HL-60/S4 treated with retinoic acid at 250 ng/mL for 4 days and 3 days (cell line): ENCODE data around the gene FAAP20.

Experiments
- in situ Hi-C: fragments of 300-500 bp; cut with MboI; formaldehyde crosslinking; loops from 2 replicates; pipeline ENCODE4 v1.7.0; 2022; ENCODE audit warnings: low sequenced_read_pairs

Gene FAAP20

DNA sequence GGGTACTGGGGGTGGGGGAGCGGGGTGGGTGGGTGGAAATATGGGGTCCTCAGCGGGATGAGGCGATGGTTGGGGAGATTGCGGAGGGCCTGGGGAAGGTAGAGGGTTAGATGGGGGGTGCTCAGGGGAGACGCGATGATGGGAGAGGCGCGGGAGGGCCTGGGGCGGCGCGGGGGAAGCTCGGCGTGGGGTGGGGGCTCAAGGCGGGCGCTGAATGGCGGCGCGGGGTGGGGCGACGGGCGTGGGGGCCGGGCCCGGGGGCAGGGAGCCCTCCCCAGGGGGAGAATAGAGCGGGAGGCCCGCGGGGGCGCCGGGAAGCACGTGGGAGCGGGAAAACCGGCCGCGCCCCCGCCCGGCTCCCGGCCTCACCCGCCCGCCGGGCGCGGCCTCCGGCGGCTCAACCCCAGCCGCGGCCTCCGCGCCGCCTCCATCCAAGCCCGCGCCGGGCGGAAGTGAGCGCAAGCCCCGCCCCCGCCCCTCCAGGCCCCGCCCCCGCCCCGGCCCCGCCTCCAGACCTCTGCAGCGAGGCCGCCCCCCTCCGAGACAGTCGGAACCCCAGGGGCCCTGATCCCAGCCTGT, at the start of gene FAAP20:
Gene FAAP20 (minus strand): TSS at position 454 of the 579 bp plus-strand sequence. CDS start 23 bp downstream, at position 431.
- in situ Hi-C loops, result loop anchor here (10.0 to 25.0 kb wide), 2 partner anchors 180 to 393 kb away; partner anchors contain the start of gene PRXL2B

DNA sequence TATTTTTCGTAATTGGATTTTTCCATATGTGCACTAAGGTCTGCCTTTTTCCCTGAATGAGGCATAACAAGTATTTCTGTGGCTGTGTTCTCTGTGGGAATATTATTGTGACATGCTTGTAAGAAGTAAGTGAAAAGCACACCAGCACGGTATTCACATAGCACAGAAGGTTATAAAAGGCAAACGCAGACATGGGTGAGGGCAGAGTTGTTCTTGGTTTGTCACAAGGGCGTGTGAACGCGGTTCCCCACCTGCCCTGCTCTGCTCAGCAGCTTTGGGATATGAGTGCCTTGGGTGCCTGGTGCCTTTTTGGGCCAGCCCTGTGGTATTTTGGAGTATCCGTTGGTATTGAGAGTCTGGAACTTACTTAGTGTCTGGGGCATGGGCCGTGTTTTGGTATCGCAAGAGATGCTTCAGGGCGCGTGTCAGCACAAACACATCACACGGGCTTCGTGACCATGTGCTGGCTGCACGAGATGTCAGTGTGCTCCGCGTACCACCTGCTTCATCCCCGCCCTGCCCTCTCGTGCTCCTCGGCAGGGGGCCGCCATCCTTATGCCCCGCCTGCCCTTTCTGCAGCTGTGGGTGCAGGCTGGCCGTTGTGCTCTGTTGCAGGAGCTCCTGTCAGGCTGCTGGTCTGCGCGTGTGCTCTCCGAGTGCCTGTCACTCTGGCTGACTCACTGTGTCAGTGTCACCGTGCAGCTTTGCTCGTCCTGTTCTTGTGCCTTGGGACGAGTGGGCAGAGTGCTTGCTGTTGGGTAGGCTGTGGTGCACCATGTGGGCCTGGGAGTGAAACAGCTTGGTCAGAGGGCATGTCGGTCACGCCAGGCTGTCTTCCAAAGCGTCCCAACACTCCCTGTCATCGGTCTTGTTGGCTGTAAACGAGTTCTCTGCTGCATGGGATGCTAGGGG, 48.5 kb upstream of the FAAP20 start:
- in situ Hi-C loops, result no loop called here

DNA sequence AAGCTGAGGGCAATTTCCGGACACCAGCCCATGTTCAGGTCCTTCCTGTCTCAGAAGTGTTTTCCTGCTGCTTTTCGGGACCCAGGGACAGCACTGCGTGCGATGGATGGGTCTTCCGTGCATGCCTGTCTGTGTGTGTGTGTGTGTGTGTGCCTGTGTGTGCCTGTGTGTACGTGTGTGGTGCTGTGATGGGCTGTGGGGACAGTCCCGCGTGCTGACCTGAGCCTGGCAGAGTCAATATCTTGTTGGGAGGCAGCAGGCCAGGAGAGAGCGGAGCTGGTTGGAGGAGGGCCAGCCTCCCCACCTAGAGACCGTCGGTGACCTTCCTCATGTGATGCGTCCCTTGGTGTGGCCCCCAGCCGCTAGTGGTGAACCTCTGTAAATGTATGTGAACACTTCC, 47.2 kb upstream of the FAAP20 start:
- in situ Hi-C loops, result no loop called here

- in situ Hi-C loops, result no loop called here
Measured at GRCh38 chr1:2240270-2241156, 45.9 kb upstream of the FAAP20 start.

- in situ Hi-C loops, result no loop called here
Measured at GRCh38 chr1:2239384-2239985, 44.9 kb upstream of the FAAP20 start.

DNA sequence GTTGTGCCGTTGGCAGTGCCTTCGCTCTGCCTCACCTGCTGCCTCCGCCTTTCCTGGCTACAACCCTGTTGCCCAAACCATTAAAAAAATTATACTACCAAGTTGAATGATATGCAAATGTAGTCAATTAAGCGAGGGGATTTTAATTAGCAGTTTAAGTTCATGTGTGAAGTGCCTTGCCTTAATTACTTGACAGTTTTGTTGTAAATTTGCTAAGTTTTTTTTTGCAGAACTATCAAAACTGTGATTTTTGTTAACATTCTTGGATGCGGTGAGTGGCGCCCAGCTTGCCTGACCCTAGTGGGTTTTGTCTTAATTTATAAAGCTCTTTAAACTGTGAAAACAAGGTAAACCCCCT, 44.4 kb upstream of the FAAP20 start:
- in situ Hi-C loops, result no loop called here

- in situ Hi-C loops, result no loop called here
Measured at GRCh38 chr1:2238361-2239012, 43.9 kb upstream of the FAAP20 start.

DNA sequence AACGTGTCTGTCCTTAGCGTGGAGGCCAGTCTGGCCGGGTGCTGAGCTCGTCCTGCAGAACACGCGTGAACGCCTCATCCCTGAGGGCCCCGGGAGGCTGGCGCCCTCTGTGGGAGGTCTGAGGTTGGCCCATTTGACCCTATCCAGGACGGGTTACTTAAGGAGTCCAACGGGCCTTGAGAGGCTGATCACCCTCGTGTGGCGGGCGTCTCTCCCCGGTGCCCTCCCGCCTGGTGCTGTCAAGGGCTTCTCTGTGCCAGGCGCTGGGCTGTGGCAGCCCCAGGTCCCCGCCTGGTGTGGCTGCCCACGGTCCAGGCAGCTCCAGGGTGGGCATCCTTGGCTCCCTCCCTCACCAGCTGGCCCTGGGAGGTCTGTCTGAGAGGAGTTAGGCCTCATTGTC, 43.2 kb upstream of the FAAP20 start:
- in situ Hi-C loops, result no loop called here

DNA sequence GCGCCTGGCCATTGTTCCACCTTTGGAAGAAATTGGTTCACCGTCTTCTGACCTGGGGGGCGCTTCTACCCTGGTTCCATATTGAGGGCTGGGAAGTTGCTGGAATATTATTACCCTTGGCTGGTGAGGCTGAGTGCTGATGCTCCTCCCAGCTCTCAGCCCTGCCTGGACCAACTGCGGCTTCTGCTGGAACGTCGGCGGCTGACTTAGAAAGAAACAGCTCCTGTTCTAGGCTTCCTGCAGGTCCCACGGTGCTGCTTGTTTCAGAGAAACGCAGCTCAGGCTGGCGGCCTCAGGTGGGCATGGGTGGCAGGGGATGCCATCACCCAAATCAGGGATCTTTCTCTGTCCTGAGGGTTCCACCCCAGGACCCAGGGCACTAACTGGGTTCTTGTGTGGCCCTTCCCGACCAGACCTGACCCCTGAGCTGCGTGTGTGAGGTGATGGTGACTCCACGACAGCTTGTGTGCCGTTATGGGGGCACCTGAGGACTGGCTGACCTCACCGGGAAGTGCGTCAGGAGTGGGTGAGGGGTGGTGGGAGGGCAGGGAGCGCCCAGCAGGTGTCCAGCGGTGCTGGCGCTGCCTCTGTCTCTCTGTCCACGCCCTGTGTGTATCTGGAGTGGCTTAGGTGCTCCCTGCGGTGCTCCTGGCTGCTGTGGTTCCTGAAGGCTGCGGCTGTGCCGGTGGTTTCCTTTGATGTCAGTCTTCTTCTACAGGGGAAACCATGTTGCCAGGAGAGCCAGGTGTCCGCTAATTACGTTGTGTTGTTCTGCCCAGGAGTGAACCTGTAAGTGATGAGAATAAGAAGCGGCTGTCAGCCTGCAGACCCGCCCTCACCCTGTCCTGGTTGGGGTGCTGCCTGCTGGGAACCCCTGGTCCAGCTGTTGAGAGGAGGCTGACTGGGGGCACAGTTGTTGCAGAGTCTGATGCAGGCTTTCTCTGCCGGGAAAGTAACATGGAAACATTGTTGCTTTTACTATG, 42.4 kb upstream of the FAAP20 start:
- in situ Hi-C loops, result no loop called here

GRCh38 chr1:2235300-2235998, 40.9 kb upstream of the FAAP20 start:
- in situ Hi-C loops, result no loop called here

GRCh38 chr1:2234762-2235113, 40.2 kb upstream of the FAAP20 start:
- in situ Hi-C loops, result no loop called here

DNA sequence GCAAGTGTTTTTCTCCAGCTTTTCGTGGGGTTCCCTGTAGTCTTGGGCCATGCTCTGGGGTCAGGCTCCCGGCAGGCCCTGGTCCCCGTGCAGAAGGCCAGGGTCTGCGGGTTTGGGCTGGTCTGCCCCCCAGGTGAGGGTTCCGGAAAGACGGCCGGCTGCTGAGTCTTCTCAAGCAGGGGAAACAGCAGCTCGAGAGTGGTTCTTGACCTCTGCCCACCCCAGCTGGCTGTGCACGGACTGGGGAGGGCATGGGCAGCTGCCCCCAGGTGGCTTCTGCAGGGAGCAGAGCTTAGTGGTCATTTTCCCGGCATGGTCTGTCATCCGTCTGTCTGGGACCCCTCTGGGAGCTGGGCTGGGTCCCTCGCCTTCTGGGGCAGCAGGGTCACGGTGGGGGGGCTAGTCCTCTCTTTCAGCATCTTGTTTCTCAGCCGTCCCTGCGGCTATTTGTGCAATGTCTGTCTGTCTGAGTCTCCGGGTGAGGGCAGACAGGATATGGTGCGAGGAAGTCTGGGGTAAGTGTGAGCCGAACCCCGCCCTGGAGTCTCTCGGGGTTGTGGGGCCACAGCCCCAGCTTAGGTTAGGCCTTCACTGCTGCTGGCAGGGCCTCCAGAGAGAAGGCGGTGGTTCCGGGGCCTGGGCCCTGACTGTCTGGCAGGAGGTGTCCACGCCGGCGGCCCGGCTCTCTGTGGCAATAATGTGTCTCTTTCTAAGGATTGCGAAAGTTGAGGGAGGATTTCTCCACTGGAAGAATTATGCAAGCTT, 39.6 kb upstream of the FAAP20 start:
- in situ Hi-C loops, result no loop called here

DNA sequence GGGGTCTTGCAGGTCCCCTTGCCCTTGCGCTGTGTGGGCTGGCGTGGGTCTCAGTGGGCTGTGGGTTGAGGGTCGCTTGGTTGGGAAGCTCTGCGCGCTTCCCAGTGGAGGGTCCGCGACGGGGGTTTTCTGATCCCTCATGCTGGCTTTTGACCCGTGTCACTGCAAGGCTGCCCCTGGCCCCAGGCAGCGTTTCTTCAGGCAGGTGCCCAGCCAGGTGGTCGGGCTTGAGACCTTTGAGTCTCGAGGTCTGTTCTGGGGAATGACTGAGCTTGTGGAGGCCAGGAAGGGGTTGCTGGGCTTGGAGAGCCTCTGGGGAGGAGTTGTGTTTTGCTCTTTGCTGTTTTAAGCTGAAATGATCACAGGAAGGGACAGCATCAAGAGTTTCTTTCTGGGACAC, 38.9 kb upstream of the FAAP20 start:
- in situ Hi-C loops, result no loop called here

DNA sequence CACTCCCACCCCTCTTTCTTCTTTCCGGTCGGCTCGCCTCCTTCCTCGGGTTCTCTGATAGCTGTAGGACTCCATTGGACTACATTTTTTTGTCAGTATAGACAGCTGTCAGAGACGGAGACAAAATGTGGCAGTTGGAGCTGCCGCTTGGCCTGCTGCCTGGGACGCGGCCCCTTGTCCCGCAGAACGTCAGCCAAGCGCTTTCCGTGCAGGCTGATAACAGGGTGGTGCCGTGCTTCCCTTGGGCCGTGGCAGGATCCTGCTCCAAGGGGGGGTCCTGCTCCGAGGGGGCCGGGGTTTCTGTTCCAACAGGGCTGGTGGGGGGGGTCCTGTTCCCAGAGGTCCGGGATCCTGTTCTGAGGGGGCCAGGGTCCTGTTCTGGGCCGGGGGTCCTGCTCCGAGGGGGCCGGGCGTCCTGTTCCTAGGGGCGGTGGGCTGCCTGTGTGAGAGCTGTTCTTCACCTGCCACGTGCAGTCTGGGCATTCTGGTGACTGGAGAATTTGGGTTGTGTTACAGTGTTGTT, 38.4 kb upstream of the FAAP20 start:
- in situ Hi-C loops, result no loop called here

GRCh38 chr1:2232255-2232915, 37.8 kb upstream of the FAAP20 start:
- in situ Hi-C loops, result no loop called here

- in situ Hi-C loops, result no loop called here
Measured at GRCh38 chr1:2231532-2232254, 37.1 kb upstream of the FAAP20 start.
